ENCODE results near the gene PAOX. TPM values are rescaled to one million over a fixed set of nuclear protein-coding genes. Genes with fewer than 3 reads are reported as not detected.

The PAOX gene
- total and polyA plus RNA-seq, 9 of the 15 experiments (the other 6 are each of a cell fraction or from before 2014, with no cell fraction given) = 0.80 to 6.4 (median 2.6) TPM

GRCh38 chr10:133338080-133339071, 40.7 kb upstream of the PAOX start:
- WGBS (ENCODE audit: insufficient coverage, low coverage, missing lambda C conversion rate) = 34% methylated on average over 8 of the region's 10 CpGs
- ATAC-seq = no peak
- H3K4me3 ChIP-seq = no peak overlapping the region

More at GRCh38 chr10:133338080-133339071, 40.7 kb upstream of the PAOX start:
- intact Hi-C loops (cut with micrococcal nuclease) = no loop called here
- Histone ChIP-seq H3K27me3 (ENCODE audit: control insufficient read depth in 2 of 2, insufficient read depth in 2 of 2, low read length in 2 of 2) (peaks cover 4 to 6% of the 10 kb centered on the region in 2 experiments; a peak in 2 of 5 replicates), H3K36me3 (ENCODE audit: control insufficient read depth, insufficient read depth, low read length) (no peaks in the 10 kb centered on the region), H3K27ac (ENCODE audit: extremely low read depth, low read depth, low read length) (no peak overlapping the region), H2AFZ (ENCODE audit: low read depth, low read length) (no peak overlapping the region), H4K20me1 (replicated peaks; ENCODE audit: control insufficient read depth, insufficient read depth, low read length) (no peaks in the 10 kb centered on the region), H3K9me3 (replicated peaks; ENCODE audit: control insufficient read depth, insufficient read depth, low read depth, low read length) (no peaks in the 10 kb centered on the region), H3K4me1 (replicated peaks in 1 of 2; ENCODE audit: control insufficient read depth in 2 of 2, insufficient read depth in 2 of 2, low read length in 2 of 2) (peaks cover 7 to 32% of the 10 kb centered on the region in 2 experiments; a peak in 4 of 5 replicates), H3K4me2 (ENCODE audit: insufficient read depth, low read length) (no peak overlapping the region), H3K9ac (ENCODE audit: insufficient read depth in 1 of 2, low read depth in 2 of 2, low read length in 2 of 2) (no peak overlapping the region), H3K9me1 (ENCODE audit: control insufficient read depth, insufficient read depth, low read length) (no peaks in the 10 kb centered on the region), H3K79me2 (ENCODE audit: control insufficient read depth, insufficient read depth, low read length) (no peaks in the 10 kb centered on the region)
- no peak for TF ChIP-seq KDM4B (IDR thresholded peaks at IDR 0.05; ENCODE audit: borderline replicate concordance in 2 of 2, low read depth in 1 of 2)
- TF ChIP-seq ATF1 (CRISPR knock-in tag; IDR thresholded peaks at IDR 0.05) = no peak
- no peak for TF ChIP-seq ATF1 (tag; IDR thresholded peaks at IDR 0.05)
- no peak for TF ChIP-seq HEY1 (CRISPR knock-in tag; IDR thresholded peaks at IDR 0.05; ENCODE audit: borderline replicate concordance)
- TF ChIP-seq SMARCE1 (IDR thresholded peaks at IDR 0.05) = no peak
- TF ChIP-seq MAFK (IDR thresholded peaks at IDR 0.05; ENCODE audit: low read length) = no peak
- TF ChIP-seq PHF20 (IDR thresholded peaks at IDR 0.05; ENCODE audit: partially characterized antibody) = peak; percentile 13
- TF ChIP-seq GABPB1 (CRISPR knock-in tag; IDR thresholded peaks at IDR 0.05) = no peak
- FAIRE-seq = no peak
- BruUV-seq (replicated peaks) = no TSS peak
- in situ Hi-C loops (cut with MboI) = no loop called here
- ChIA-PET CTCF (ENCODE audit: low intra/inter-chr PET ratio) (no interaction called here), POLR2A (no interaction called here)
- no peak for DNase-seq (ENCODE audit: extremely low read depth in 1 of 4, low spot score in 3 of 4)

Data from K562 (cell line).